Endothelial cell (in vitro differentiated cells): ENCODE measurements around the gene PNPO. TPM values are rescaled to one million over a fixed set of nuclear protein-coding genes. Genes with fewer than 3 reads are reported as not detected.

Source experiments
- DNase-seq: peaks from one replicate; pipeline ENCODE4 v3.0.0; 2021; ENCODE audit warnings: low spot score
- H3K27ac Mint-ChIP-seq: one replicate; pipeline ENCODE4 v1.8.0; 2021; ENCODE audit warnings: mixed read lengths, inconsistent platforms; ENCODE audit not compliant: unreplicated experiment
- H3K27me3 Mint-ChIP-seq: one replicate; pipeline ENCODE4 v1.8.0; 2021; ENCODE audit warnings: mild to moderate bottlenecking, moderate library complexity, mixed read lengths, inconsistent platforms; ENCODE audit not compliant: unreplicated experiment
- H3K36me3 Mint-ChIP-seq: one replicate; pipeline ENCODE4 v1.8.0; 2021; ENCODE audit warnings: mild to moderate bottlenecking, low read depth, mixed read lengths, inconsistent platforms; ENCODE audit not compliant: unreplicated experiment
- H3K4me1 Mint-ChIP-seq: one replicate; pipeline ENCODE4 v1.8.0; 2021; ENCODE audit warnings: mild to moderate bottlenecking, mixed read lengths, inconsistent platforms; ENCODE audit not compliant: unreplicated experiment
- H3K4me3 Mint-ChIP-seq: one replicate; pipeline ENCODE4 v1.8.0; 2021; ENCODE audit warnings: mild to moderate bottlenecking, mixed read lengths, inconsistent platforms; ENCODE audit not compliant: unreplicated experiment
- H3K9me3 Mint-ChIP-seq: one replicate; pipeline ENCODE4 v1.8.0; 2021; ENCODE audit warnings: mixed read lengths, inconsistent platforms; ENCODE audit not compliant: unreplicated experiment
- long read RNA-seq: library from polyadenylated mRNA; unstranded; transcript quantifications from one replicate; pipeline ENCODE4 v2.0.0, GENCODE V29; 2020; ENCODE audit not compliant: unreplicated experiment
- total RNA-seq: library from RNA; stranded (reverse); fragmentation: NEBNext Ultra II Directional; extraction: Animal tissue kit (Norgen Biotek cat#: 25700); gene quantifications from one replicate; pipeline ENCODE4 v1.2.1, GENCODE V29; 2021; ENCODE audit not compliant: unreplicated experiment
- TF ChIP-seq, protein P1 (sequence below): fragments of 200-600 bp; sonication (generic); IDR thresholded peaks from one replicate; pipeline ENCODE4 v1.5.0; 2021; ENCODE audit warnings: antibody characterized with exemption; ENCODE audit not compliant: unreplicated experiment

The PNPO gene
- 16.4 TPM for total RNA-seq
- long read RNA-seq, transcript PNPO-217 (7 exons, 3,465 nt), result major isoform, 8 of 9 reads
- long read RNA-seq, partial matches to known transcripts, result 0 of 9 reads
- long read RNA-seq, other reads (novel, unspliced or antisense), result 1 of 9 reads

DNA sequence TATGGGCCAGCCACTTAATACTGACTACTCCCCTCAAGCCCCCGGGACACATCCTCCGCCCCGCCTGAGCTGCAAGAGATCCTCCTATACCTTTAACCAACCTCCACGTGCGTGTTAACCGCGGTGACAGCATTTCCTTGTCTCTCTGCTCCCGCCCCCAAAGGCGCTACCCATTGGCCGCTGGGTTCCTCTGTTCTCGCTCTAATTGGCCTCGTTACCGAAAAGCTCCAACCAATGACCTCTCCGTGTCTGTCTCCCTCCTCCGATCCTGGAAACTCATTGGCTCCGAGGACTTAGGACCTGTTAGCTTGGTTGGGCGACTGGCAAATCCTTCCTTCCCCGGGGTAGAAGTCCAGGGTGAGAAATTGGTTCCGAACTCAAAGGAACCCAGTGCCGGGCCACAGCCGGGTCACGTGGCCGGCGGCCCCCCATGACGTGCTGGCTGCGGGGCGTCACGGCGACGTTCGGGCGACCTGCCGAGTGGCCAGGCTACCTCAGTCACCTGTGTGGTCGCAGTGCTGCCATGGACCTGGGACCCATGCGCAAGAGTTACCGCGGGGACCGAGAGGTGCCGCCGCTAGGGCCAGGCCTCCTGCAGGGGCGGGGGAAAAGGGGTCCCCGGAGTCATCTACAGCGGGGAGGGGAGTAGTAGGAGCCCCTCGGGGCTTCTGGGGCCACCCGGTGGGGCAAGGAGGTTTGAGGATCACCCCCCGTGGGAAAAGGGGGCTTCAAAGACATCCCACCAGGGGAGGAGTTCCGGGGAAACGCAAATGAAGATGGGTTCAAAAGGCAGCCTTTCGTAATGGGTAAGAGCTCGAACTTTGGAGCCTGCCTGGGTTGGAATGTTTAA is at the start of gene PNPO:
Gene PNPO, plus strand, starts transcription at position 326 of the 850 bp plus-strand sequence. Its CDS starts 105 bp downstream, at position 431.
- peaks cover 4% of the 10 kb centered on the region for H3K36me3 Mint-ChIP-seq
- H3K27me3 Mint-ChIP-seq, result peaks cover 11% of the 10 kb centered on the region
- TF ChIP-seq, protein P1, sequence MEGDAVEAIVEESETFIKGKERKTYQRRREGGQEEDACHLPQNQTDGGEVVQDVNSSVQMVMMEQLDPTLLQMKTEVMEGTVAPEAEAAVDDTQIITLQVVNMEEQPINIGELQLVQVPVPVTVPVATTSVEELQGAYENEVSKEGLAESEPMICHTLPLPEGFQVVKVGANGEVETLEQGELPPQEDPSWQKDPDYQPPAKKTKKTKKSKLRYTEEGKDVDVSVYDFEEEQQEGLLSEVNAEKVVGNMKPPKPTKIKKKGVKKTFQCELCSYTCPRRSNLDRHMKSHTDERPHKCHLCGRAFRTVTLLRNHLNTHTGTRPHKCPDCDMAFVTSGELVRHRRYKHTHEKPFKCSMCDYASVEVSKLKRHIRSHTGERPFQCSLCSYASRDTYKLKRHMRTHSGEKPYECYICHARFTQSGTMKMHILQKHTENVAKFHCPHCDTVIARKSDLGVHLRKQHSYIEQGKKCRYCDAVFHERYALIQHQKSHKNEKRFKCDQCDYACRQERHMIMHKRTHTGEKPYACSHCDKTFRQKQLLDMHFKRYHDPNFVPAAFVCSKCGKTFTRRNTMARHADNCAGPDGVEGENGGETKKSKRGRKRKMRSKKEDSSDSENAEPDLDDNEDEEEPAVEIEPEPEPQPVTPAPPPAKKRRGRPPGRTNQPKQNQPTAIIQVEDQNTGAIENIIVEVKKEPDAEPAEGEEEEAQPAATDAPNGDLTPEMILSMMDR, result no peak
- H3K9me3 Mint-ChIP-seq, result no peaks in the 10 kb centered on the region
- H3K27ac Mint-ChIP-seq, result no peak within 1 kb of the TSS
- H3K4me1 Mint-ChIP-seq, result peaks cover 13% of the 10 kb centered on the region
- DNase-seq, result peak; percentile 80
- H3K4me3 Mint-ChIP-seq, result peak within 1 kb of the TSS; percentile 89

DNA sequence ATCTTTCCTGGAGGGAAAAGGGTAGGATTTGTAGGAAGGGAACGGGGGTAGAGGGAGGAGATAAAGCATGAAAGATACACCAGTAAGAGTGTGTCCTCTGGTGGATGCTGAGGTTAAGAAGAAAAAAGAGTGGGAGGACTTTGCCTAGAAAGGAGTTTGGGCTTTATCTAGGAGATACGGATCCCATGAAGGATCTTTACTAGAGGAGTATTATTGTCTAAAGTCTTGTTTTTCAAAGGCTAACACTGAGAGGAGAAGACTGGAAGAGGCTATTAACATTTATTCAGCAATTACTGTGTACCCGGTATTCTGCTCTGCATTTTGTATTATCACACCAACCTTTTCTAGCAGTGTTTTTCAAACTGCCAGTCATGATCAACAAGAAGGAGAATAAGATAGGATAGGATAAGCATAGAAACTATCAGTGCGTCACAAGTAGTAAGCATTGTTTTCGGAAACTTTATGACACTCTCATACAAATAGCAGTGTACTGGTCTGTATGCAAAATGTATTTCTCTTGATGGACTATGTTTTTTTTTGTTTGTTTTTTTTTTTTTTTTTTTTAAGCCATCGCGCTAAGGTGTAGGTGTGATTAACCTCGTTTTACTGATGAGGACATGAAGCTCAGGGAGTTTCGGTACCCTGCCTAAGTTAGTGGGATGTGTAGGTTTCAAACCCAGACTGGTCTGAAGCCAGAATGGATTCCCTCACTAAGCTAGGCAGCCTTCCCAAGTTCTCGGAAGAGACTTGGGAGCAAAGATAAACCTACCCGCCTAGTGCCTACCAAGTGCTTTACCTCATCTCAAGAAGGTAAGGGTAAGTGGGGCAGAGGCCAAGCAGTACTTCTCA is 46.6 kb upstream of the PNPO start:
- TF ChIP-seq, protein P1, result no peak
- Mint-ChIP-seq H3K4me3 (peak overlapping the region; percentile 98), H3K27me3 (peaks cover 12% of the 10 kb centered on the region), H3K4me1 (peaks cover 30% of the 10 kb centered on the region), H3K9me3 (no peaks in the 10 kb centered on the region), H3K27ac (peak overlapping the region; percentile 97), H3K36me3 (peaks cover 6% of the 10 kb centered on the region)
- no peak for DNase-seq

DNA sequence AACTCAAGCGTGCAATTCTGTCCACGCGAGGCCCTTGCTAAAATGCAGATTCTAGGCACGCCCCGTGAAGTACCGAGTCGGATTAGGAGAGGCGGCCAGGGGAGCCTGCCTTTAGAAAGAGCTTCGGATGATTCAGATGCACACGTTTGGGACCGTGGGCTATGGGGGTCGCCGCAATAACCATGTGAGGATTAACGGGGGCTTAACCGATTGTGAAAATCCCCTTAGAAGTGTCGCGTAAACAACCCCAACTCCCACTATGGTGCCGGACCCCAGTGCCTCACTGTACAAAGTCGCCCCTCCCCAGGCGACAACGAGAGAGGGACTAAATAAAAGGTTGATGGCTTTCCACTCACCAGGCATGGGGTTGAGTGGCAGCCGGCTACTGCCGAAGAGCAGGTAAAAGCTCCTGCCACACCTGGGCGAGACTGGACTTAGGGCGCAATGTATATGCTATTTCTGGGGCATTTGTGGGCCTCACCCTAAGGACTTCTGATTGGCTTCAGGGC is 46.0 kb upstream of the PNPO start:
- H3K9me3 Mint-ChIP-seq, result no peaks in the 10 kb centered on the region
- H3K27ac Mint-ChIP-seq, result peak overlapping the region; percentile 97
- H3K4me3 Mint-ChIP-seq, result peak overlapping the region; percentile 98
- peaks cover 30% of the 10 kb centered on the region for H3K4me1 Mint-ChIP-seq
- peaks cover 6% of the 10 kb centered on the region for H3K36me3 Mint-ChIP-seq
- DNase-seq, result no peak
- peaks cover 12% of the 10 kb centered on the region for H3K27me3 Mint-ChIP-seq
- TF ChIP-seq, protein P1, result no peak

DNA sequence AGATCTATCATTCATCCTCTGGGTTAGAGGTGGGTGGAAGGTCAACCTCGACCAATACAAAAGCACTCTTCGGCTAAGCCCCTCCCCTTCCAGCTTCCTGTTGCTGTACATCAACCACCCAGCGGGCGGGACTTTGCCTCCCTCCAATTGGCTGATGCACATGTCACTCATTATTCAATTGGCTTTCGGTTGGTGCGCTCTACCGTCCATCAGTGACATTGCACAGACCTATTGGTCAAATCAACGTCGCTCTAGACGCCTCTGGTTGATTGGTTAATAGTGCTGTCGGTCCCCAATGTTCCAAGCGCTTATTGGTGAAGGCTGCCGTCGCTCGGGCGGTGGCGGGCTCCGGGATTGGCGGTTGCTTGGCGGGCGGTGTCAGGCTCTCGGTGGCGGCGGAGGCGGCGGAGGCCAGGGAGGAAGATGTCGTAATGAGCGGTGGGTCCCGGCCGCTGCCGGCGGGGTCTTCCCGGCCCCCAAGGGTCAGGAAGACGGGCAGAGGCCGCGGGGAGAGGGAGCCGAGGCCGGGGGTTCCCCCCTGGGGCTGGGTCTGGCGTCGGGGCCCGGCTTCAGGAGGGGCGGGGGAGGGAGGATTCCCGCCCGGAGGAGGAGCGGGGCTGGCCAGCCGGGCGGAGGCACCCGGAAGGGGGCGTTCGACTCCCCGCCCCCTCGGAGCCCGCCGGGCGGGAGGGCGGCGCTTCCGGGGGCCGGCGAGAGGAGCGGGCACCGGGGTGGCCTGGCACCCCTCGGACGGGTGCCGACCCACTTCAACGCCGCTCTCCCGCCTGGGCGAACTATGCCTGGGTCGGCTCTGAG is 45.3 kb upstream of the PNPO start, which contains the start of gene SP2:
Gene SP2, plus strand, starts transcription at position 381 of the 816 bp plus-strand sequence. Its CDS starts 51 bp downstream, at position 432.
- Mint-ChIP-seq H3K27ac (peak within 1 kb of the TSS; percentile 97), H3K36me3 (peaks cover 6% of the 10 kb centered on the region), H3K27me3 (peaks cover 12% of the 10 kb centered on the region), H3K4me3 (peak within 1 kb of the TSS; percentile 98), H3K4me1 (peaks cover 30% of the 10 kb centered on the region), H3K9me3 (no peaks in the 10 kb centered on the region)
- DNase-seq, result peak; percentile 99
- TF ChIP-seq, protein P1, result peak; percentile 33
